Measurements from ENCODE around the gene ETHE1. TPM values are rescaled to one million over a fixed set of nuclear protein-coding genes. Genes with fewer than 3 reads are reported as not detected.

Gene ETHE1
- total and polyA plus RNA-seq, 4 donors = 30.4 to 45.1 (median 34.5) TPM

GRCh38 chr19:43464134-43464775, 62.7 kb downstream of the ETHE1 start:
- no peaks in the 10 kb centered on the region for H3K9me3 ChIP-seq (ENCODE audit: control insufficient read depth in 4 of 4, low read length in 3 of 4)
- peak overlapping the region; percentile 59 to 80 for H3K27ac ChIP-seq (ENCODE audit: low read depth in 1 of 2, low read length in 2 of 2)
- TF ChIP-seq RXRA (IDR thresholded peaks at IDR 0.05) (no peak), TAF1 (conservative IDR thresholded peaks at IDR 0.05) (no peak), FOXA1 (IDR thresholded peaks at IDR 0.05) (no peak), YY1 (IDR thresholded peaks at IDR 0.05) (no peak), GABPA (IDR thresholded peaks at IDR 0.05 in 1 of 2, conservative IDR thresholded peaks at IDR 0.05 in 1 of 2) (no peak)
- 19% methylated on average over 33 of the region's 33 CpGs for WGBS
- H3K4me1 ChIP-seq (ENCODE audit: control insufficient read depth in 4 of 4, insufficient read depth in 4 of 4, low read length in 3 of 4) = peaks cover 0 to 12% (median 7%) of the 10 kb centered on the region in 4 donors
- H3K4me3 ChIP-seq (ENCODE audit: low read depth in 1 of 3, low read length in 3 of 3) = peak overlapping the region; percentile 57 to 92 (median 64)
- H3K27me3 ChIP-seq (ENCODE audit: control insufficient read depth in 4 of 4, insufficient read depth in 4 of 4, low read length in 3 of 4) = no peaks in the 10 kb centered on the region
- no peaks in the 10 kb centered on the region for H3K36me3 ChIP-seq (ENCODE audit: control insufficient read depth in 4 of 4, insufficient read depth in 3 of 4, low read depth in 1 of 4, low read length in 3 of 4)
- no peak overlapping the region for H3K9ac ChIP-seq (ENCODE audit: low read depth in 1 of 2, low read length in 2 of 2)
- DNase-seq (ENCODE audit: low spot score) = peak; percentile 71

DNA sequence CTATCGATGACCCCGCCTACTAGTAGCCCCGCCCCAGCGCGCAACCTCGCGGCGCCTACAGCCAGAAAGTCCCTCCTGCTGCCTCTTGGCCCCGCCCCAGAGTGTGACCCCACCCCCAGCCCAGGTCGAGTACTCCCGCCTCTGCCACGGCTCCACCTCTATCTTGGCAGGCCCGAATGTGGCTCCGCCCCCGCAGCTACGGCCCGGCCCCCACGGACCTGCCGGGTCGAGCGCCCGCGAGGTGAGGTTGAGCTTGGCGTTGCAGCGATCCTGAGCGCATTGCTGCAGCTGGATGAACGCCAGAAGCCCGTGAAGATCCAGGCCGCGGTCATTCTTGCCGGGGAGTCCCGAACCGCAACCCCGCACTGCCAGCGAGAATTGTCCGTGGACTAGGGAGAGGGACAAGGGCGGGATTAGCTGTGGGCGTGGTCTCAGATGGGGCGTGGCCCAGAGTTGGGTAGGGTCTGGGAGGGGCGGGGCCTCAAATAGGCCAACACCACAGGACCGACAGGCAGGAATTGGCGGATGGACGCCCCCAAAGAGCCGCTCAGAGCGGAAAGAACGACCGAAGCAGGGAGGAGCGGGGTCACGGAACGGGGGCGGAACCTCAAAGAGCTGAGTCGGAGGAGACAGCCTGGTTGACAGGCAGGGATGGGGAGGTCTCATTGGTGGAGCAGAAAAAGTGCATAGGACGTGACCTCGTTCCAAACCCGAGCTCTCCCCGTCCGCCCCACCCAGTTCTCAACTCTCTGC, 63.4 kb downstream of the ETHE1 start:
- TF ChIP-seq HNF4G (IDR thresholded peaks at IDR 0.05) (no peak), HNF4A (conservative IDR thresholded peaks at IDR 0.05) (peak; percentile 10 to 33), NR2F2 (IDR thresholded peaks at IDR 0.05) (peak; percentile 47), ZBTB33 (IDR thresholded peaks at IDR 0.05) (peak; percentile 50), RAD21 (IDR thresholded peaks at IDR 0.05) (peak; percentile 15 to 17), GABPA (IDR thresholded peaks at IDR 0.05 in 1 of 2, conservative IDR thresholded peaks at IDR 0.05 in 1 of 2) (no peak), JUND (IDR thresholded peaks at IDR 0.05) (no peak), EGR1 (IDR thresholded peaks at IDR 0.05; ENCODE audit: low read depth in 2 of 2) (peak; percentile 85 to 89), FOXA2 (IDR thresholded peaks at IDR 0.05) (no peak), FOXA1 (IDR thresholded peaks at IDR 0.05) (no peak), TAF1 (conservative IDR thresholded peaks at IDR 0.05) (no peak), RXRA (IDR thresholded peaks at IDR 0.05) (peak; percentile 35 to 44), SP1 (IDR thresholded peaks at IDR 0.05) (peak; percentile 79), YY1 (IDR thresholded peaks at IDR 0.05) (peak; percentile 71), MAX (IDR thresholded peaks at IDR 0.05) (no peak), ATF3 (IDR thresholded peaks at IDR 0.05) (no peak)
- TF ChIP-seq, protein P1, sequence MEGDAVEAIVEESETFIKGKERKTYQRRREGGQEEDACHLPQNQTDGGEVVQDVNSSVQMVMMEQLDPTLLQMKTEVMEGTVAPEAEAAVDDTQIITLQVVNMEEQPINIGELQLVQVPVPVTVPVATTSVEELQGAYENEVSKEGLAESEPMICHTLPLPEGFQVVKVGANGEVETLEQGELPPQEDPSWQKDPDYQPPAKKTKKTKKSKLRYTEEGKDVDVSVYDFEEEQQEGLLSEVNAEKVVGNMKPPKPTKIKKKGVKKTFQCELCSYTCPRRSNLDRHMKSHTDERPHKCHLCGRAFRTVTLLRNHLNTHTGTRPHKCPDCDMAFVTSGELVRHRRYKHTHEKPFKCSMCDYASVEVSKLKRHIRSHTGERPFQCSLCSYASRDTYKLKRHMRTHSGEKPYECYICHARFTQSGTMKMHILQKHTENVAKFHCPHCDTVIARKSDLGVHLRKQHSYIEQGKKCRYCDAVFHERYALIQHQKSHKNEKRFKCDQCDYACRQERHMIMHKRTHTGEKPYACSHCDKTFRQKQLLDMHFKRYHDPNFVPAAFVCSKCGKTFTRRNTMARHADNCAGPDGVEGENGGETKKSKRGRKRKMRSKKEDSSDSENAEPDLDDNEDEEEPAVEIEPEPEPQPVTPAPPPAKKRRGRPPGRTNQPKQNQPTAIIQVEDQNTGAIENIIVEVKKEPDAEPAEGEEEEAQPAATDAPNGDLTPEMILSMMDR (IDR thresholded peaks at IDR 0.05; ENCODE audit: low read depth, low read length, missing input control) = no peak
- TF ChIP-seq, protein P2, sequence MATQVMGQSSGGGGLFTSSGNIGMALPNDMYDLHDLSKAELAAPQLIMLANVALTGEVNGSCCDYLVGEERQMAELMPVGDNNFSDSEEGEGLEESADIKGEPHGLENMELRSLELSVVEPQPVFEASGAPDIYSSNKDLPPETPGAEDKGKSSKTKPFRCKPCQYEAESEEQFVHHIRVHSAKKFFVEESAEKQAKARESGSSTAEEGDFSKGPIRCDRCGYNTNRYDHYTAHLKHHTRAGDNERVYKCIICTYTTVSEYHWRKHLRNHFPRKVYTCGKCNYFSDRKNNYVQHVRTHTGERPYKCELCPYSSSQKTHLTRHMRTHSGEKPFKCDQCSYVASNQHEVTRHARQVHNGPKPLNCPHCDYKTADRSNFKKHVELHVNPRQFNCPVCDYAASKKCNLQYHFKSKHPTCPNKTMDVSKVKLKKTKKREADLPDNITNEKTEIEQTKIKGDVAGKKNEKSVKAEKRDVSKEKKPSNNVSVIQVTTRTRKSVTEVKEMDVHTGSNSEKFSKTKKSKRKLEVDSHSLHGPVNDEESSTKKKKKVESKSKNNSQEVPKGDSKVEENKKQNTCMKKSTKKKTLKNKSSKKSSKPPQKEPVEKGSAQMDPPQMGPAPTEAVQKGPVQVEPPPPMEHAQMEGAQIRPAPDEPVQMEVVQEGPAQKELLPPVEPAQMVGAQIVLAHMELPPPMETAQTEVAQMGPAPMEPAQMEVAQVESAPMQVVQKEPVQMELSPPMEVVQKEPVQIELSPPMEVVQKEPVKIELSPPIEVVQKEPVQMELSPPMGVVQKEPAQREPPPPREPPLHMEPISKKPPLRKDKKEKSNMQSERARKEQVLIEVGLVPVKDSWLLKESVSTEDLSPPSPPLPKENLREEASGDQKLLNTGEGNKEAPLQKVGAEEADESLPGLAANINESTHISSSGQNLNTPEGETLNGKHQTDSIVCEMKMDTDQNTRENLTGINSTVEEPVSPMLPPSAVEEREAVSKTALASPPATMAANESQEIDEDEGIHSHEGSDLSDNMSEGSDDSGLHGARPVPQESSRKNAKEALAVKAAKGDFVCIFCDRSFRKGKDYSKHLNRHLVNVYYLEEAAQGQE (IDR thresholded peaks at IDR 0.05) = no peak
- H3K4me3 ChIP-seq (ENCODE audit: low read depth in 1 of 3, low read length in 3 of 3) = peak overlapping the region; percentile 57 to 92 (median 64)
- peak overlapping the region; percentile 59 to 80 for H3K27ac ChIP-seq (ENCODE audit: low read depth in 1 of 2, low read length in 2 of 2)
- DNase-seq (ENCODE audit: low spot score) = peak; percentile 99
- no peaks in the 10 kb centered on the region for H3K9me3 ChIP-seq (ENCODE audit: control insufficient read depth in 4 of 4, low read length in 3 of 4)
- under 1% methylated on average over 57 of the region's 57 CpGs for WGBS
- H3K27me3 ChIP-seq (ENCODE audit: control insufficient read depth in 4 of 4, insufficient read depth in 4 of 4, low read length in 3 of 4) = no peaks in the 10 kb centered on the region
- H3K4me1 ChIP-seq (ENCODE audit: control insufficient read depth in 4 of 4, insufficient read depth in 4 of 4, low read length in 3 of 4) = peaks cover 0 to 12% (median 7%) of the 10 kb centered on the region in 4 donors
- H3K9ac ChIP-seq (ENCODE audit: low read depth in 1 of 2, low read length in 2 of 2) = peak overlapping the region in 1 of 2 donors; percentile 14
- H3K36me3 ChIP-seq (ENCODE audit: control insufficient read depth in 4 of 4, insufficient read depth in 3 of 4, low read depth in 1 of 4, low read length in 3 of 4) = no peaks in the 10 kb centered on the region

Measured in liver (tissue), 9 donors.